ENCODE data around the gene BNIP1.

DNA sequence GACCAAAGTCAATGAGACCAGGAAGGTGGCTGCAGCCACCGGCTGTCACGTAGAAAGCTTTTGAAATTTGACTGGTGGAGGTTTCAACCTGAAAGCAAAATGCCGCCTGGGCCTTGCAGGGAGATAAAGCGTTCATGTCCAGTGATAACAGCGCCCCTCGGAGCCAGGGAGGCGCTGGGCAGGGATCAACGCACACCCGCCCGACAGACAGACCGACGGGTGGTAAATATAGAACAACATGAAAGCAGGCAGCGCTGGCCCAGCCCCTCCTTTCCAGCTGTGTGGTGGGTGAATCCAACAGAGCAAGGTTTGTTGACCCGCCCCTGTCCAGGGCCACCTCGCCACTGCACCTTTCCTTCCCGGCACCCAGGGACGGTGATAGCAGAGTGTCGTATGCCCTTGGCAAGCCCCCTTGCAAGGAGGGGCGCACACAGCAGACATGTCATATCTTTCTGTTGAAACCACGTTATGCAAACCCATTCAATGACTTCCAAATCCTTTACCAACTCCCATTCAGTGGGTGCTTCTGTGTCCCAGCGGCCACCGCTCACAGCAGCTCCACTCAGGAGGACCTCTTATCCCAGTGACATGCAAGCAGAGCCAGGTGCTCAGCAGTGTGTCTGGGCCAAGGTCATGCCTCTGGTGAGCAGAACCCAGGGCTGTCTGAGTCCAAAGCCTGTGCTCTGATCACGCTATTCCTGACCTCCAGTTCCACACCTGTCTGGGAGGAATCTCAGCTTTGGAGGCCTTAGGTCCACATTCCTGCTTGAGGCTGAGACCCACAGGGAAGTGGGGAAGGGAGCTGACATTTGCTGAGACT is 52.0 kb downstream of the BNIP1 start:
- TF ChIP-seq, protein P1, sequence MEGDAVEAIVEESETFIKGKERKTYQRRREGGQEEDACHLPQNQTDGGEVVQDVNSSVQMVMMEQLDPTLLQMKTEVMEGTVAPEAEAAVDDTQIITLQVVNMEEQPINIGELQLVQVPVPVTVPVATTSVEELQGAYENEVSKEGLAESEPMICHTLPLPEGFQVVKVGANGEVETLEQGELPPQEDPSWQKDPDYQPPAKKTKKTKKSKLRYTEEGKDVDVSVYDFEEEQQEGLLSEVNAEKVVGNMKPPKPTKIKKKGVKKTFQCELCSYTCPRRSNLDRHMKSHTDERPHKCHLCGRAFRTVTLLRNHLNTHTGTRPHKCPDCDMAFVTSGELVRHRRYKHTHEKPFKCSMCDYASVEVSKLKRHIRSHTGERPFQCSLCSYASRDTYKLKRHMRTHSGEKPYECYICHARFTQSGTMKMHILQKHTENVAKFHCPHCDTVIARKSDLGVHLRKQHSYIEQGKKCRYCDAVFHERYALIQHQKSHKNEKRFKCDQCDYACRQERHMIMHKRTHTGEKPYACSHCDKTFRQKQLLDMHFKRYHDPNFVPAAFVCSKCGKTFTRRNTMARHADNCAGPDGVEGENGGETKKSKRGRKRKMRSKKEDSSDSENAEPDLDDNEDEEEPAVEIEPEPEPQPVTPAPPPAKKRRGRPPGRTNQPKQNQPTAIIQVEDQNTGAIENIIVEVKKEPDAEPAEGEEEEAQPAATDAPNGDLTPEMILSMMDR (IDR thresholded peaks at IDR 0.05; ENCODE audit: low read length): no peak
- TF ChIP-seq EZH2phosphoT487 (IDR thresholded peaks at IDR 0.05; ENCODE audit: low read length): no peak
- no peak for TF ChIP-seq EZH2 (optimal IDR thresholded peaks at IDR 0.05; ENCODE audit: low read depth, low read length)
